Activated CD4-positive, alpha-beta T cell treated with anti-CD3 and anti-CD28 coated beads, Interleukin-2, amount 50 U/mL, for 16 hours (primary cell): ENCODE measurements around the gene NR1D1.

Experiments used
- DNase-seq: peaks from one replicate; pipeline ENCODE4 v3.0.0-alpha.2; 2020

The NR1D1 gene

GRCh38 chr17:40095944-40096791 lies 4.2 kb downstream of the NR1D1 start:
- DNase-seq: peak; percentile 99

DNA sequence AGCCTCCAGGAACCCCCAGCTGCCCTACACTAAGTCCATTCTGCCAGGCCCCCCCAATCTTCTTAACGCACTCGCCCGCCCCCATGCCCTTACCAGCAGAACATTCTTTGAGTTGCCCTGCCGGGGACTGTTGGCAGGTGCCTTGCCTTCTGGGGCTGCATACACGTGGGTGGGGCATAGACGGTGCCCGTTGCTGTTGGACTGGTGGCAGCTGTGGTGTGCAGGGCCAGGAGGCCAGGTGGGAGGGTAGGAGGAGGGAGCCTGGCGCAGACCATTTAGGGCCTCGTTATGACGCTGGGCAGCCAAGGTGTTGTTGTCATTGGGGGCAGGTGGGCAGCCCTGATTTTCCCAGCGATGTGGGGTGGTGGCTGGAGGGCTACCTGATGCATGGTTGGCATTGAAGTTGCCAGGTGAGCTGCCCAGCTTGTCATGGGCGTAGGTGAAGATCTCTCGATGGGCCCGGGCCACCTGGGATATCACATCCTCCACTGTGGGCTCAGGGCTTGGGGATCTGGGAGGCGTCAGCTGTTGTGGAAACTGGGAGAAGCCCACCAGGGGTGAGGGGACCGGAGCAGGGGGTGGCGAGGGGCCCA lies 4.9 kb downstream of the NR1D1 start:
- DNase-seq: no peak

- no peak for DNase-seq
Measured at GRCh38 chr17:40094874-40095273, 5.5 kb downstream of the NR1D1 start.

DNA sequence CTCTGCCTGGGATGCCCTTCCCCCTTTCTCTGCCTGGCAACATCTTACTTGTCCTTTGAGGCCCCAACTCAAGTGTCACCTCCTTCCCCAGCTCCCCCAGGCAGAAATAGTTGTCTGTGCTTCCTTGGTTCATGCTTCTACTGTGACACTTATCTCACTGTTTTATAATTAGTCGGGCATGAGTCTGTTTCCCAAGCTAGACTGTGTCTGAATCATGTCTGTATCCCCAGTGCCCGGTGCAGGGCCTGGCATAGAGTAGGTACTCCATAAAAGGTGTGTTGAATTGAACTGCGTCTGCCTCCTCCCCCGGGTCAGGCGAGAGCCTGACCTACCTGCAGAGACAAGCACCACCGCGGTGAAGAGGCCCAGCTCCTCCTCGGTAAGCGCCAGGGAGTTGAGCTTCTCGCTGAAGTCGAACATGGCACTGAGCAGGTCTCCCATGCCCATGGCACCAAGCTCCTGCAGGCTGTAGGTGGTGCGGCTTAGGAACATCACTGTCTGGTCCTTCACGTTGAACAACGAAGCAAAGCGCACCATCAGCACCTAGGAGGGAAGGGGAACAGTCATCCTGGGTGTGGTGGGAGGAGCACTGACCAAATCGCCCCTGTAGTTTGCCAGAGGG lies 6.7 kb downstream of the NR1D1 start:
- no peak for DNase-seq

DNA sequence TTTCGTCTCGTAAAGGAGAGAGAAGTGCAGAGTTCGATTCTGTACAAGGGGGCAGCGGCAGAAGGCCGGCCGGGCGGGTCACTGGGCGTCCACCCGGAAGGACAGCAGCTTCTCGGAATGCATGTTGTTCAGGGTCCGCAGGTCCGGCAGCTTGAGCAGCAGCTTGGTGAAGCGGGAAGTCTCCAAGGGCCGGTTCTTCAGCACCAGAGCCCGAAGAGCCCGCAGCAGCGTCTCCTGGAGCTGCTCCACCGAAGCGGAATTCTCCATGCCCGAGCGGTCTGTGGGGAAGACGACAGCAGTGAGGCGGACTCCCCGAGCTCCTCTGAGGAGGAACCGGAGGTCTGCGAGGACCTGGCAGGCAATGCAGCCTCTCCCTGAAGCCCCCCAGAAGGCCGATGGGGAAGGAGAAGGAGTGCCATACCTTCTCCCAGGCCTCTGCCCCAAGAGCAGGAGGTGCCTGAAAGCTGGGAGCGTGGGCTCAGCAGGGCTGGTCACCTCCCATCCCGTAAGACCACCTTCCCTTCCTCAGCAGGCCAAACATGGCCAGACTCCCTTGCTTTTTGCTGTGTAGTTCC lies 7.3 kb downstream of the NR1D1 start:
- no peak for DNase-seq

DNA sequence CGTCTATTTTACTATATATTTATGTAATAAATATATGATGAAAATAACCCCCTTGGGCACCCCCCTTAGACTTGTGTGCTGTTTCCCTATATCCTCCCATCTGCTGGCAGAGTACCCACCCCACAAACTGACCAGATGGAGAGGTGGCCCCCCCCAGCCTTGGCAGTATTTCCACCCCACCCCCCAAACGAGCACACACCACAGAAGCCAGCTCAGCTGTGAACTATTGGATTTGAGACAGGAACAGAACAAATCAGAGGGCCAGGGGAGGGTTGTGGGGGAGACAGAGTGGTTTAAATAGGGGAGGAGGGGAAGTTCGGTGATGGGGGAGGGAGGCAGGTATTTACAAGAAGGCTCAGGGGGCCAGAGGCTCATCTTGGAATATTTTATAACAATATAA lies 7.8 kb downstream of the NR1D1 start:
- DNase-seq: no peak

- DNase-seq: no peak
Measured at GRCh38 chr17:40091691-40092397, 8.5 kb downstream of the NR1D1 start.

DNA sequence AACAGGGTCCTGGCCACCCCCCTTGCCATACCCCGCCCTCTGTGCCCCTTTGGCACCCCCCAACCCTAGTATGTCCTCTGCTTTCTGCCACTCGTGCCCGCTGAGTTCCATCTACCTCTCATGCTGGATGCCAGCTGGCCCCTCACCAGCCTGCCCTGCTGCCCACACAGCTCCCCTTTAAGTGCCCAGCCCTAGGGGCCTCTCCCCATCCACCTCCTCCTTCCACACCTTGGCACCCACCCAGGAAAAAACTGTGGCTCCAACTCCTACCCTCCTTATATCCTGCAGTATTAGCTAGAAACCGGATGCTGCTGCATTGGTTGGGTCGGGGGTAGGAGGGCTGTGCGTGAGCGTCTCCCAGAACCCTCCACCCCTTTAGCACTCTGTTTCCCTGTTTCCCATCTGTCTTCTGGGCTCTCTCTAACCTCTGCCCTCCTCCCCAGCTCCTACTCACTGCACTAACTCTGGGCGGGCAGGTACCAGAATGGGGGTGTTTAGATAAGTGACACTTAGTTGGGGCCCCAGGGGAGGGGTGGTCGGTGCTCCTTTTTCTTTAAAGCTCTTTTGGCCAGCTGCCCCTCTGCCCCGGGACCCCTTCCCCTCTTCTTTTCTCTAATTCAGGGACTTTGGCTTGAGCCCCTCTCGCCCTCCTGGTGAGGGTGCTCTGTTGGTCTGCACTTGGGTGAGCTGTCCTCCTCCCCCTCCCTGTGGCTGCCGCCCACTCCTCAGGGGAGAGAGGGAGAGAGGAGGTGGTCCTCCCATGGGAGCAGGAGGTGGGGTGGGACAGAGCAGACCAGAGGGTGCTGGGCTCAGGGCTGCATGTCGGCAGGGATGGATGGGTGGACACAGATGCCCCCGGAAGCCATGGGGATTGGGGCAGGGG lies 9.9 kb downstream of the NR1D1 start:
- no peak for DNase-seq

DNA sequence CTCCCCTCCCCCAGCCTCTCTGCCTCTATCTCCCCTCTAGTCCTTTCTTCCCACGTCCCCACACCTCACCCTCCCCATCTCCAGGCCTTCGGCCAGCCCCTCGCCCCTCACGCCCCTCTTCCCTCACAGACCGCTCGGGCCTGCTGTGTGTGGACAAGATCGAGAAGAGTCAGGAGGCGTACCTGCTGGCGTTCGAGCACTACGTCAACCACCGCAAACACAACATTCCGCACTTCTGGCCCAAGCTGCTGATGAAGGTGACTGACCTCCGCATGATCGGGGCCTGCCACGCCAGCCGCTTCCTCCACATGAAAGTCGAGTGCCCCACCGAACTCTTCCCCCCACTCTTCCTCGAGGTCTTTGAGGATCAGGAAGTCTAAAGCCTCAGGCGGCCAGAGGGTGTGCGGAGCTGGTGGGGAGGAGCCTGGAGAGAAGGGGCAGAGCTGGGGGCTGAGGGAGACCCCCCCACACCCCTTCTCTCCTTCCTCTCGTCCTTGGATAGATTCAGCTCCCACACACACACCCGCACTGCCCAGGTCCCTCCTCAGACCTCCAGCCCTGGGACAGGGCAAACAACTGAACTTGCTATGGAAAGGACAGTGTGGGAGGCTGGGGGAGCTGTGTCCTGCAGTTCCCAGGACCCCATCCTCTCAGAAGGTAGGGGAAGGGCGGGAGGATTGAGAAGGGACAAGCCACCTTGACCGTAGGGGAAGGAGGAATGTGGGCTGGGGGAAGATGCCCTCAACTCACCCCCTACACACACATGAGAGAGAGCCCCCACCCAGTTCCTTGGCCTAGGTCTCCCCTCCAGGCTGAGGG lies 11.1 kb downstream of the NR1D1 start:
- no peak for DNase-seq

GRCh38 chr17:40087903-40088718 lies 12.3 kb downstream of the NR1D1 start:
- DNase-seq: no peak

DNA sequence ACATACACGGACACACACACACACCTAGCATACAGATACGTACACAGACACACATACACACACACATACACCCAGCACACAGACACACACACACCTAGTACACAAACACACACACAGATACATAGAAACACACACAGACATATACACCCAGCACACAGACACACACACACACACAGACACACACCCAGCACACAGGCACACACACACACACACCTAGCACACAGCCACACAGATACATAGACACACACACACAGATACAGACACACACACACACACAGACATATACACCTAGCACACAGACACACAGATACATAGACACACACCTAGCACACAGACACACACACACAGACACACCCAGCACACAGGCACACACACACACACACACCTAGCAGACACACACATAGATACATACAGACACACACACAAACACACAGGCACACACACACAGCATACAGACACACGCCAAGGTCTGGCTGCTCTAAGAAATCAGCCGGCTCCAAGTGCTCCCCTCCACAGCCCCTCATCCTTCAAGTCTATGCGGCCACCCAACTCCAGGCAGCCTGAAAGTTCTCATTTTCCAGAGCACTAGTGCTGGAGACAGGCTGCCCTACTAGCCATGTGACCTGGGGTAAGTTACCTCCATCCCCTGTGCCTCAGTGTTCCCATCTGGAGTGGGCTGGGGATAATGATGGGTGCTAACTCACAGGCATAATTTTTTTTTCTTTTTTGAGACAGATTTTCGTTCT lies 13.2 kb downstream of the NR1D1 start:
- DNase-seq: no peak

- DNase-seq: no peak
Measured at GRCh38 chr17:40086150-40087044, 14.0 kb downstream of the NR1D1 start.

- DNase-seq: no peak
Measured at GRCh38 chr17:40084477-40084876, 15.9 kb downstream of the NR1D1 start.

DNA sequence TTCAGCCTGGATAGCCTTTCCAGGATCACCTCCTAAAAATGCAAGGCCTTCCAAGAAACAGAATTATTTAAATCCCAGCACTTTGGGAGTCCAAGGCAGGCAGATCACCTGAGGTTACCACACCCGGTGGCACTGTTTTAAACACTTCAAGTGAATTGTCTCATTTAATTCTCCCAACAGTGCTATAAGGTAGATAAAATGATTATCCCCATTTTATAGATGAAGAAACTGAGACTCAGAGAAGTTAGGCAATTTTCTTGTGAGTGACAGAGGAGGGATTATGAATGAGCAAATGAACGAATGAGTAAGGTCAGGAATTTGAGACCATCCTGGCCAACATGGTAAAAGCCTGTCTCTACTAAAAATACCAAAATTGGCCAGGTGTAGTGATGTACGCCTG lies 20.8 kb downstream of the NR1D1 start:
- DNase-seq: no peak

- no peak for DNase-seq
Measured at GRCh38 chr17:40076591-40076990, 23.8 kb downstream of the NR1D1 start.

DNA sequence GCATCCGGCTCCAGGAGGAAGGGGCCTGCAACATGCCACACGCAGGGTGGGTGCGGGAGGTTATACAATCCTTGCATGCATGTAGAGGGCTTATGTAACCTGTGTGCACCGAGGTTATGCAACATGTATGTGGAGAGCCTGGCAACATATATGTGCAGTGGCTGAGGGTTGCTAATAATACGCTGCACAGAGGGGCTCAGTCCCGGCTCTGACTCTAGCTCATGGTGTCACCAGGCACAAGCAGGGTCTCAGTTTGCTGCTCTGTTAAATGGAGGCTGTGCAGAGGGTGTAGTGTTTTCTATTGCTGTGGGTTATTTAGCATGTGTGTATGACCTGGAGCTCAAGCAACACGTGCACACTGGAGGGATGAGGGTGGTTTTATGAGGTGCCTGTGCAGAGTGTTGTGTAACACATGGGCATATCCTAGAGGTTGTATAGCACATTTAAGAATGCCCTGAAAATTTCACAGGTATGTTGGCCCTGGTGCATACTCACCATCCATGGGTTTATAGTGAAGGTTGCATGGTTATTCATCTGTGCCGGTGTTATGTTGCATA lies 24.4 kb downstream of the NR1D1 start:
- DNase-seq: no peak

DNA sequence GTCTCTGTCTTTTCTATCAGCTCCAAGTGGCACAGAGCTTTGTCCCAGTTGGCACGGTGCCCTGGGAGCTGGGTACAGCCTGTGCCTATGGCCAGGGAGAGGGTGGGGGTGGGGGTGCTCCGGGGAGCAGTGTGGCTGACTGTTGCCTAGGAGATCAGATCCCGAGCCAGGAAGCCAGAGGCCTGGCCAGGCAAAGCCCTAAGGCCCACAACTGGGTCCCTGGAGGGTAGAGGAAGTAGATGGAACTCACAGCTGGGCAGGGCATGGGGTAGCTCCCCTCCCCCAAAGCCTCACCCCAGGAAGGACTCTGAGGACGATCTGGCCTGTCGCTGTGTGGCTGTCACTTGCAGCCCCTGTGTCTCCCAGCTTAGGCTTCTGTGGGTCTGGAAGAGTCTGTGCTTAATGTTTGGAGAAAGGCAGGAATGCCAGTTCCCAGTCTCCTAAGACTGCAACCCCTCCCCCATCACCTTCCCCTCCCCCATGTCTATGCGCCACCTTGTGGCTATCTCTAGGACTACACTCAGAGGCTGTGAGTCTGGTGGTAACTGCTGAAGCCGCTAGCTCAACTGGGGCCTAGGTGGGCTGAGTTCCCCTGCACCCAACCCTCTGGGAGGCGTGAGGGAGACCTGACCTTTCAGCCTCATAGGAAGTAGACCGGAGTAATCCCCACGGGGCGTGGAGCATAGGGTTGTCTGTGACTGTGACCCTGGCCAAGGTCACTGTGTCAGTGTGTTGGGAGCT lies 25.0 kb downstream of the NR1D1 start:
- DNase-seq: peak; percentile 75

DNA sequence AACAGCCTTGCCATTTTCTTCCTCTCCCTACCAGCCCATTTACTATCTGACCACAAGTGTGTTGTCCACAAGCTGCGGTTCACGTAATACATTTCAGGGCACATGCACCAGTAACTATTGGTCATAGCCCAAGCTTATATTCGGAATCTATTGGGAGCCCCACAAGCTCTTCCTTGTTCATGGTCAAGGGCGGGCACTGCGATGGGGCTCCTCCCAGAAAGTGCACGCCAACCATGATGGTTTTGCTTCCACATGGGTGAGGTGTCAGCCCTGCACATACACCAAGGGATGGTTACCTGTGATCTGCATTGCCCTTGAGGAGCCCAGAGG lies 25.6 kb downstream of the NR1D1 start:
- DNase-seq: no peak
